GM12878 (cell line): ENCODE measurements around the gene SYNGR4. TPM values are rescaled to one million over a fixed set of nuclear protein-coding genes. Genes with fewer than 3 reads are reported as not detected.

Source experiments
- ATAC-seq: fragments of 200-7000 bp; cut with Tn5 transposase; 3 replicates; pipeline ENCODE4 v1.9.1; 2020; ENCODE audit warnings: mild to moderate bottlenecking, moderate library complexity
- BruUV-seq: library from RNA; stranded (reverse); fragments of 400-500 nt; replicated peaks from 2 replicates; lab custom pipeline; 2021; lab: Mats Ljungman, UMichigan
- CTCF ChIA-PET: fragments of 300-600 bp; sonication (Branson Sonifier 250); formaldehyde crosslinking; extraction: SDS; loops from one replicate; lab custom pipeline; 2021; ENCODE audit warnings: inconsistent platforms; lab: Yijun Ruan, JAX
- POLR2A ChIA-PET: fragments of 350-600 bp; formaldehyde crosslinking; extraction: SDS; loops from one replicate; lab custom pipeline; 2021; ENCODE audit warnings: inconsistent platforms; lab: Charles Lee
- RAD21 ChIA-PET: fragments of 300-600 bp; sonication (Branson Sonifier 250); formaldehyde crosslinking; loops from one replicate; lab custom pipeline; 2023; ENCODE audit warnings: antibody characterized with exemption; ENCODE audit not compliant: unreplicated experiment; lab: Charles Lee
- SMC1A ChIA-PET: fragments of 300-600 bp; sonication (Branson Sonifier 250); formaldehyde crosslinking; loops from one replicate; lab custom pipeline; 2023; ENCODE audit not compliant: unreplicated experiment, uncharacterized antibody; lab: Charles Lee
- DNase-seq: peaks from one replicate; pipeline ENCODE4 v3.0.0-alpha.2; 2011; ENCODE audit warnings: low read depth, low spot score
- FAIRE-seq: peaks from 3 replicates; lab custom pipeline; 2011; peaks lifted over from hg19 to GRCh38; lab: Jason Lieb, UNC
- H2AFZ ChIP-seq: 2 replicates; pipeline ENCODE4 v1.6.0; 2011; ENCODE audit warnings: low read depth, low read length, control low read depth; ENCODE audit not compliant: control insufficient read depth
- H3K27ac ChIP-seq: 2 replicates; pipeline ENCODE4 v1.5.1; 2011; ENCODE audit warnings: control low read depth; ENCODE audit not compliant: control insufficient read depth, insufficient read depth
- H3K27me3 ChIP-seq, 2 experiments: replicated peaks in 1 of 2; 2 replicates each; pipeline versions ENCODE4 v1.6.0 to v1.6.1; 2011; ENCODE audit warnings: low read length in 1 of 2; ENCODE audit not compliant: control insufficient read depth in 2 of 2, insufficient read depth in 2 of 2
- H3K36me3 ChIP-seq, 2 experiments: 2 replicates each; pipeline ENCODE4 v1.5.1; 2011; ENCODE audit warnings: low read length in 1 of 2; ENCODE audit not compliant: control insufficient read depth in 2 of 2, insufficient read depth in 2 of 2
- H3K4me1 ChIP-seq: 2 replicates; pipeline ENCODE4 v1.6.1; 2011; ENCODE audit warnings: mild to moderate bottlenecking, low read length, moderate library complexity, mixed read lengths; ENCODE audit not compliant: control insufficient read depth, insufficient read depth
- H3K4me2 ChIP-seq: 2 replicates; pipeline ENCODE4 v1.6.0; 2011; ENCODE audit warnings: control low read depth; ENCODE audit not compliant: control insufficient read depth, insufficient read depth
- H3K4me3 ChIP-seq: fragments of 200-600 bp; sonication (generic); 2 replicates; pipeline ENCODE4 v1.5.1; 2016
- H3K79me2 ChIP-seq: 2 replicates; pipeline ENCODE4 v1.6.0; 2011; ENCODE audit warnings: low read length; ENCODE audit not compliant: control insufficient read depth, insufficient read depth
- H3K9ac ChIP-seq: 2 replicates; pipeline ENCODE4 v1.8.0; 2011; ENCODE audit warnings: low read length, control low read depth, mixed read lengths; ENCODE audit not compliant: control insufficient read depth, insufficient read depth
- H3K9me3 ChIP-seq: replicated peaks from 3 replicates; pipeline ENCODE4 v1.5.1; 2011; ENCODE audit warnings: mild to moderate bottlenecking, low read length; ENCODE audit not compliant: control insufficient read depth, insufficient read depth
- H4K20me1 ChIP-seq: 2 replicates; pipeline ENCODE4 v1.6.0; 2011; ENCODE audit not compliant: control insufficient read depth, insufficient read depth
- CBX5 ChIP-seq: sonication (generic); IDR thresholded peaks from 2 replicates; pipeline ENCODE4 v1.6.1; 2016; ENCODE audit warnings: low read depth, moderate library complexity, mild to moderate bottlenecking, inconsistent platforms
- GABPA ChIP-seq: IDR thresholded peaks from 2 replicates; pipeline ENCODE4 v1.6.1; 2014; ENCODE audit warnings: antibody characterized with exemption, low read depth, mild to moderate bottlenecking, inconsistent platforms
- MEF2B ChIP-seq: fragments of 450-650 bp; IDR thresholded peaks from 2 replicates; pipeline ENCODE4 v1.6.1; 2018; ENCODE audit warnings: mild to moderate bottlenecking, moderate library complexity; ENCODE audit not compliant: partially characterized antibody, poor library complexity, severe bottlenecking
- NFIC ChIP-seq: IDR thresholded peaks from 2 replicates; pipeline ENCODE4 v1.6.1; 2012; ENCODE audit warnings: low read depth, mild to moderate bottlenecking, inconsistent platforms, low read length, moderate library complexity
- PAX5 ChIP-seq: IDR thresholded peaks from 2 replicates; pipeline ENCODE4 v1.6.1; 2011; ENCODE audit warnings: low read depth, low read length, borderline replicate concordance
- PML ChIP-seq: IDR thresholded peaks from 2 replicates; pipeline ENCODE4 v1.6.1; 2012; ENCODE audit warnings: low read length, inconsistent platforms
- RBBP5 ChIP-seq: fragments of 200-600 bp; sonication (generic); conservative IDR thresholded peaks from 2 replicates; pipeline ENCODE4 v1.6.1; 2016
- WGBS: methylation state at CpG from one replicate; pipeline ENCODE4 v1.1.6; 2016; ENCODE audit warnings: low lambda C conversion rate; ENCODE audit not compliant: insufficient replicate concordance, insufficient coverage; ENCODE audit errors: missing lambda C conversion rate; 5-methylcytosine and 5-hydroxymethylcytosine counted together
- in situ Hi-C: fragments of 300-500 bp; cut with MboI; formaldehyde crosslinking; loops from 9 replicates; pipeline ENCODE4 v1.14.3; 2018; ENCODE audit warnings: mixed read lengths
- intact Hi-C: fragments of 100-400 bp; cut with micrococcal nuclease; formaldehyde crosslinking; loops from one replicate; pipeline ENCODE4 v1.14.2; 2022; ENCODE audit not compliant: unreplicated experiment
- polyA plus RNA-seq, 11 experiments: library from polyadenylated mRNA; depleted of rRNA in 4 of 11; unstranded in 6 of 11; stranded (reverse) in 5 of 11; fragments of >200 nt; fragmentation: Nextera tagmentation in 4 of 11; fragmentation: Illumina TruSeq in 1 of 11; extraction: Ambion mirVana in 4 of 11; extraction: Trizol in 1 of 11; gene quantifications; 1 replicate in 1 of 11; 2 replicates in 10 of 11; pipeline versions ENCODE4 v1.2.1 to v1.2.3, GENCODE V29; 2011 to 2016; ENCODE audit warnings: inconsistent platforms in 2 of 11, missing spikeins in 2 of 11, low read depth in 1 of 11
- total RNA-seq, 4 experiments: library from RNA; depleted of rRNA in 3 of 4; stranded (reverse); fragments of >200 nt in 3 of 4; fragmentation: Illumina TruSeq in 1 of 4; extraction: Trizol in 1 of 4; gene quantifications; 2 replicates each; pipeline versions ENCODE4 v1.2.1 to v1.2.3, GENCODE V29; 2013 to 2021
- TF ChIP-seq, protein P1 (sequence below): fragments of 450-650 bp; IDR thresholded peaks from 2 replicates; pipeline ENCODE4 v1.6.1; 2017; ENCODE audit warnings: mild to moderate bottlenecking, moderate library complexity
- TF ChIP-seq, protein P2 (sequence below): fragments of 450-650 bp; IDR thresholded peaks from 2 replicates; pipeline ENCODE4 v1.6.1; 2017; ENCODE audit warnings: mild to moderate bottlenecking, moderate library complexity
- TF ChIP-seq, protein P3 (sequence below): fragments of 450-650 bp; IDR thresholded peaks from 2 replicates; pipeline ENCODE4 v1.6.1; 2014; ENCODE audit warnings: mild to moderate bottlenecking
- TF ChIP-seq, protein P4 (sequence below): IDR thresholded peaks from 2 replicates; pipeline ENCODE4 v1.6.1; 2011; ENCODE audit warnings: borderline replicate concordance, low read depth, mild to moderate bottlenecking, moderate library complexity, mixed read lengths, low read length; ENCODE audit not compliant: insufficient read depth; ENCODE audit errors: extremely low read length

Gene SYNGR4
- total and polyA plus RNA-seq, 10 of the 15 experiments (the other 5 are each of a cell fraction or from before 2014, with no cell fraction given), result 0.08 to 0.72 (median 0.17) TPM; not detected in 6

DNA sequence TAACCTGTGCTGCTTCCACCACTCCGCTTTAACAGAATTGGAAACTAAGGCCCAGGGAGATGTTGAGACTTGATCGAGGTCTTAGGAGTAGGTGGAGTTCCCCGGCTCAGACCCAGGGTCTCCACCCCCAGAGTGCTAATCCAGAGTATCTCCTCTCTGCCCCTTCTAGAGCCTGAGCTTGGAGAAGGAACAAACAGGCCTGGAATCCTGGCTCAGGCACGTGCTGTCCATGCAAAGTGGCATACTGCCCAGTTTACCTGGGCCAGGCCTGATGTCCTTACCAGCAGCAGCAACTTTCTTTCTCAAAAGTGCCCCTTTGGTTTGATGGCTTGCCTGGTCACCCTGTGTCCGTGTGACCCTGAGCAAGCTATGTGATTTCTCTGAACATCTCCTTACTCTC is 3.7 kb downstream of the SYNGR4 start (continued):
- TF ChIP-seq, protein P1, sequence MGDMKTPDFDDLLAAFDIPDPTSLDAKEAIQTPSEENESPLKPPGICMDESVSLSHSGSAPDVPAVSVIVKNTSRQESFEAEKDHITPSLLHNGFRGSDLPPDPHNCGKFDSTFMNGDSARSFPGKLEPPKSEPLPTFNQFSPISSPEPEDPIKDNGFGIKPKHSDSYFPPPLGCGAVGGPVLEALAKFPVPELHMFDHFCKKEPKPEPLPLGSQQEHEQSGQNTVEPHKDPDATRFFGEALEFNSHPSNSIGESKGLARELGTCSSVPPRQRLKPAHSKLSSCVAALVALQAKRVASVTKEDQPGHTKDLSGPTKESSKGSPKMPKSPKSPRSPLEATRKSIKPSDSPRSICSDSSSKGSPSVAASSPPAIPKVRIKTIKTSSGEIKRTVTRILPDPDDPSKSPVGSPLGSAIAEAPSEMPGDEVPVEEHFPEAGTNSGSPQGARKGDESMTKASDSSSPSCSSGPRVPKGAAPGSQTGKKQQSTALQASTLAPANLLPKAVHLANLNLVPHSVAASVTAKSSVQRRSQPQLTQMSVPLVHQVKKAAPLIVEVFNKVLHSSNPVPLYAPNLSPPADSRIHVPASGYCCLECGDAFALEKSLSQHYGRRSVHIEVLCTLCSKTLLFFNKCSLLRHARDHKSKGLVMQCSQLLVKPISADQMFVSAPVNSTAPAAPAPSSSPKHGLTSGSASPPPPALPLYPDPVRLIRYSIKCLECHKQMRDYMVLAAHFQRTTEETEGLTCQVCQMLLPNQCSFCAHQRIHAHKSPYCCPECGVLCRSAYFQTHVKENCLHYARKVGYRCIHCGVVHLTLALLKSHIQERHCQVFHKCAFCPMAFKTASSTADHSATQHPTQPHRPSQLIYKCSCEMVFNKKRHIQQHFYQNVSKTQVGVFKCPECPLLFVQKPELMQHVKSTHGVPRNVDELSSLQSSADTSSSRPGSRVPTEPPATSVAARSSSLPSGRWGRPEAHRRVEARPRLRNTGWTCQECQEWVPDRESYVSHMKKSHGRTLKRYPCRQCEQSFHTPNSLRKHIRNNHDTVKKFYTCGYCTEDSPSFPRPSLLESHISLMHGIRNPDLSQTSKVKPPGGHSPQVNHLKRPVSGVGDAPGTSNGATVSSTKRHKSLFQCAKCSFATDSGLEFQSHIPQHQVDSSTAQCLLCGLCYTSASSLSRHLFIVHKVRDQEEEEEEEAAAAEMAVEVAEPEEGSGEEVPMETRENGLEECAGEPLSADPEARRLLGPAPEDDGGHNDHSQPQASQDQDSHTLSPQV, result no peak
- TF ChIP-seq, protein P2, sequence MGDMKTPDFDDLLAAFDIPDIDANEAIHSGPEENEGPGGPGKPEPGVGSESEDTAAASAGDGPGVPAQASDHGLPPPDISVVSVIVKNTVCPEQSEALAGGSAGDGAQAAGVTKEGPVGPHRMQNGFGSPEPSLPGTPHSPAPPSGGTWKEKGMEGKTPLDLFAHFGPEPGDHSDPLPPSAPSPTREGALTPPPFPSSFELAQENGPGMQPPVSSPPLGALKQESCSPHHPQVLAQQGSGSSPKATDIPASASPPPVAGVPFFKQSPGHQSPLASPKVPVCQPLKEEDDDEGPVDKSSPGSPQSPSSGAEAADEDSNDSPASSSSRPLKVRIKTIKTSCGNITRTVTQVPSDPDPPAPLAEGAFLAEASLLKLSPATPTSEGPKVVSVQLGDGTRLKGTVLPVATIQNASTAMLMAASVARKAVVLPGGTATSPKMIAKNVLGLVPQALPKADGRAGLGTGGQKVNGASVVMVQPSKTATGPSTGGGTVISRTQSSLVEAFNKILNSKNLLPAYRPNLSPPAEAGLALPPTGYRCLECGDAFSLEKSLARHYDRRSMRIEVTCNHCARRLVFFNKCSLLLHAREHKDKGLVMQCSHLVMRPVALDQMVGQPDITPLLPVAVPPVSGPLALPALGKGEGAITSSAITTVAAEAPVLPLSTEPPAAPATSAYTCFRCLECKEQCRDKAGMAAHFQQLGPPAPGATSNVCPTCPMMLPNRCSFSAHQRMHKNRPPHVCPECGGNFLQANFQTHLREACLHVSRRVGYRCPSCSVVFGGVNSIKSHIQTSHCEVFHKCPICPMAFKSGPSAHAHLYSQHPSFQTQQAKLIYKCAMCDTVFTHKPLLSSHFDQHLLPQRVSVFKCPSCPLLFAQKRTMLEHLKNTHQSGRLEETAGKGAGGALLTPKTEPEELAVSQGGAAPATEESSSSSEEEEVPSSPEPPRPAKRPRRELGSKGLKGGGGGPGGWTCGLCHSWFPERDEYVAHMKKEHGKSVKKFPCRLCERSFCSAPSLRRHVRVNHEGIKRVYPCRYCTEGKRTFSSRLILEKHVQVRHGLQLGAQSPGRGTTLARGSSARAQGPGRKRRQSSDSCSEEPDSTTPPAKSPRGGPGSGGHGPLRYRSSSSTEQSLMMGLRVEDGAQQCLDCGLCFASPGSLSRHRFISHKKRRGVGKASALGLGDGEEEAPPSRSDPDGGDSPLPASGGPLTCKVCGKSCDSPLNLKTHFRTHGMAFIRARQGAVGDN, result no peak
- TF ChIP-seq PML, result no peak

DNA sequence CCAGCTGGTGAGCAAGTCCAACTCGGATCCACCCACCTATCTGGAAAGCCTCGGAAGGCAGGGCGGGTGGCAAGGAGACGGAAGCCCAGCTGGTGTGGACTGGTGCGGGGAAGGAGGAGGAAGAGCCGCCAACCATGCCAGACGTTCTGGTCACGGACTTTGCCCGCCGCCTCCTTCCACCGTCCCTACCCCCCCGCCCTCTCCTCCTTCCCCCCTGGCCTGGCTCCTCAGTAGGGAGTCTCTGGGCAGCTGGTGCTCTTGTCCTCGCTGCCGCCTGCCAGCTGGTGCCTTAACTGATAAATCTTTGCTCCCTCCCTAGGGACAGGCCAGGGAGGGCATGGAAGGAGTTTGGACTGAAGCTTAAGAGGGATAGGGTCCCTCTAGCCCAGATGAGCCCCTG is 4.8 kb downstream of the SYNGR4 start:
- intact Hi-C loops, result no loop called here
- WGBS, result 62% methylated on average over 4 of the region's 14 CpGs
- no peak for TF ChIP-seq NFIC
- no peak for TF ChIP-seq GABPA
- TF ChIP-seq RBBP5, result no peak
- TF ChIP-seq, protein P3, sequence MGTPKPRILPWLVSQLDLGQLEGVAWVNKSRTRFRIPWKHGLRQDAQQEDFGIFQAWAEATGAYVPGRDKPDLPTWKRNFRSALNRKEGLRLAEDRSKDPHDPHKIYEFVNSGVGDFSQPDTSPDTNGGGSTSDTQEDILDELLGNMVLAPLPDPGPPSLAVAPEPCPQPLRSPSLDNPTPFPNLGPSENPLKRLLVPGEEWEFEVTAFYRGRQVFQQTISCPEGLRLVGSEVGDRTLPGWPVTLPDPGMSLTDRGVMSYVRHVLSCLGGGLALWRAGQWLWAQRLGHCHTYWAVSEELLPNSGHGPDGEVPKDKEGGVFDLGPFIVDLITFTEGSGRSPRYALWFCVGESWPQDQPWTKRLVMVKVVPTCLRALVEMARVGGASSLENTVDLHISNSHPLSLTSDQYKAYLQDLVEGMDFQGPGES, result no peak
- TF ChIP-seq MEF2B, result no peak
- TF ChIP-seq CBX5, result no peak
- TF ChIP-seq, protein P4, sequence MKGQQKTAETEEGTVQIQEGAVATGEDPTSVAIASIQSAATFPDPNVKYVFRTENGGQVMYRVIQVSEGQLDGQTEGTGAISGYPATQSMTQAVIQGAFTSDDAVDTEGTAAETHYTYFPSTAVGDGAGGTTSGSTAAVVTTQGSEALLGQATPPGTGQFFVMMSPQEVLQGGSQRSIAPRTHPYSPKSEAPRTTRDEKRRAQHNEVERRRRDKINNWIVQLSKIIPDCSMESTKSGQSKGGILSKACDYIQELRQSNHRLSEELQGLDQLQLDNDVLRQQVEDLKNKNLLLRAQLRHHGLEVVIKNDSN, result no peak
- TF ChIP-seq PAX5, result no peak

More for the DNA sequence above, 4.8 kb downstream of the SYNGR4 start:
- no peak overlapping the region for H3K4me3 ChIP-seq
- ATAC-seq, result no peak
- DNase-seq, result no peak
- peaks cover 6% of the 10 kb centered on the region; the same call in 1 of the 2 replicates for H3K4me1 ChIP-seq
- no TSS peak for BruUV-seq
- H3K36me3 ChIP-seq, result no peaks in the 10 kb centered on the region
- POLR2A ChIA-PET, result interaction anchor here (0.6 to 1.1 kb wide), 2 partner anchors 22 to 43 kb away, joined by 3 read pairs; partner anchors contain the start of gene KDELR1
- H3K27me3 ChIP-seq, result no peaks in the 10 kb centered on the region
- in situ Hi-C loops, result no loop called here
- H2AFZ ChIP-seq, result no peak overlapping the region
- no peak overlapping the region for H3K9ac ChIP-seq
- CTCF ChIA-PET, result no interaction called here
- no peaks in the 10 kb centered on the region for H3K9me3 ChIP-seq
- H3K79me2 ChIP-seq, result no peaks in the 10 kb centered on the region
- no peak overlapping the region for H3K27ac ChIP-seq
- SMC1A ChIA-PET, result no interaction called here
- RAD21 ChIA-PET, result no interaction called here
- no peak overlapping the region for H3K4me2 ChIP-seq
- no peak for FAIRE-seq
- no peaks in the 10 kb centered on the region for H4K20me1 ChIP-seq
